ENCODE results near the gene KANSL1. TPM values are rescaled to one million over a fixed set of nuclear protein-coding genes. Genes with fewer than 3 reads are reported as not detected.

The KANSL1 gene
- polyA plus RNA-seq, 1 experiment: 14.1 TPM

DNA sequence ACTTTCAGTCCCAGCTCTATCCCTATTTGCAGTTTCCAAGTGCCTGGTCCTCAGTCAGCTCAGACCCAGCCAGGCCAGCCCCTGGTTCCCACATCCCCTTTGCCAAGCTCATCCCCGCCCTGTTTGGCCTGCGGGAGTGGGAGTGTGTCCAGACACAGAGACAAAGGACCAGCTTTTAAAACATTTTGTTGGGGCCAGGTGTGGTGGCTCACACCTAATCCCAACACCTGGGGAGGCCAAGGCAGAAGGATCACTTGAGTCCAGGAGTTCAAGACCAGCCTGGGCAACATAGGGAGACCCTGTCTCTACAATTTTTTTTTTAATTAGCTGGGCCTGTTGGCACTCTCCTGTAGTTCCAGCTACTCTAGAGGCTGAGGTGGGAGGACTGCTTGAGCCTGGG, 192.5 kb downstream of the KANSL1 start:
- no peak for DNase-seq (ENCODE audit: low read depth)
- ChIA-PET POLR2A (no interaction called here), CTCF (interaction anchor here (0.8 to 6.4 kb wide), 7 partner anchors 10 to 286 kb away, joined by 3 to 43 read pairs (median 7); partner anchors contain the start of gene KANSL1)
- H3K36me3 ChIP-seq (ENCODE audit: control insufficient read depth, insufficient read depth, low read length): no peaks in the 10 kb centered on the region
- no peak overlapping the region for H3K4me3 ChIP-seq (ENCODE audit: low read depth, low read length)
- no peaks in the 10 kb centered on the region for H3K27me3 ChIP-seq (ENCODE audit: control insufficient read depth, insufficient read depth, low read length)
- no peak for TF ChIP-seq CTCF (IDR thresholded peaks at IDR 0.05; ENCODE audit: insufficient read depth, low read depth, low read length)

DNA sequence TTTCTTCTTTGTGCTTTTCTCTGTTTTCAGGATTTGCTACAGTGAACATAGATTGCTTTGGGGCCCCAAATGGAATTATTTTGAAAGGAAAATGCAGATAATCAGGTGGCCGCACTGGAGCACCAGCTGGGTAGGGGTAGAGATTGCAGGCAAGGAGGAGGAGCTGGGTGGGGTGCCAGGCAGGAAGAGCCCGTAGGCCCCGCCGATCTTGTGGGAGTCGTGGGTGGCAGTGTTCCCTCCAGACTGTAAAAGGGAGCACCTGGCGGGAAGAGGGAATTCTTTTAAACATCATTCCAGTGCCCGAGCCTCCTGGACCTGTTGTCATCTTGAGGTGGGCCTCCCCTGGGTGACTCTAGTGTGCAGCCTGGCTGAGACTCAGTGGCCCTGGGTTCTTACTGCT, 192.9 kb downstream of the KANSL1 start:
- no peak for TF ChIP-seq CTCF (IDR thresholded peaks at IDR 0.05; ENCODE audit: insufficient read depth, low read depth, low read length)
- ChIA-PET POLR2A (no interaction called here), CTCF (interaction anchor here (1.0 to 6.4 kb wide), 5 partner anchors 10 to 287 kb away, joined by 3 to 43 read pairs (median 7); no protein-coding TSS in a partner anchor)
- DNase-seq (ENCODE audit: low read depth): no peak
- no peaks in the 10 kb centered on the region for H3K36me3 ChIP-seq (ENCODE audit: control insufficient read depth, insufficient read depth, low read length)
- no peak overlapping the region for H3K4me3 ChIP-seq (ENCODE audit: low read depth, low read length)
- no peaks in the 10 kb centered on the region for H3K27me3 ChIP-seq (ENCODE audit: control insufficient read depth, insufficient read depth, low read length)

- no peak for TF ChIP-seq CTCF (IDR thresholded peaks at IDR 0.05; ENCODE audit: insufficient read depth, low read depth, low read length)
- ChIA-PET POLR2A (no interaction called here), CTCF (interaction anchor here (1.0 to 6.4 kb wide), 3 partner anchors 213 to 287 kb away, joined by 3 to 31 read pairs (median 7); no protein-coding TSS in a partner anchor)
Measured at GRCh38 chr17:45999900-46000290, 193.3 kb downstream of the KANSL1 start.

DNA sequence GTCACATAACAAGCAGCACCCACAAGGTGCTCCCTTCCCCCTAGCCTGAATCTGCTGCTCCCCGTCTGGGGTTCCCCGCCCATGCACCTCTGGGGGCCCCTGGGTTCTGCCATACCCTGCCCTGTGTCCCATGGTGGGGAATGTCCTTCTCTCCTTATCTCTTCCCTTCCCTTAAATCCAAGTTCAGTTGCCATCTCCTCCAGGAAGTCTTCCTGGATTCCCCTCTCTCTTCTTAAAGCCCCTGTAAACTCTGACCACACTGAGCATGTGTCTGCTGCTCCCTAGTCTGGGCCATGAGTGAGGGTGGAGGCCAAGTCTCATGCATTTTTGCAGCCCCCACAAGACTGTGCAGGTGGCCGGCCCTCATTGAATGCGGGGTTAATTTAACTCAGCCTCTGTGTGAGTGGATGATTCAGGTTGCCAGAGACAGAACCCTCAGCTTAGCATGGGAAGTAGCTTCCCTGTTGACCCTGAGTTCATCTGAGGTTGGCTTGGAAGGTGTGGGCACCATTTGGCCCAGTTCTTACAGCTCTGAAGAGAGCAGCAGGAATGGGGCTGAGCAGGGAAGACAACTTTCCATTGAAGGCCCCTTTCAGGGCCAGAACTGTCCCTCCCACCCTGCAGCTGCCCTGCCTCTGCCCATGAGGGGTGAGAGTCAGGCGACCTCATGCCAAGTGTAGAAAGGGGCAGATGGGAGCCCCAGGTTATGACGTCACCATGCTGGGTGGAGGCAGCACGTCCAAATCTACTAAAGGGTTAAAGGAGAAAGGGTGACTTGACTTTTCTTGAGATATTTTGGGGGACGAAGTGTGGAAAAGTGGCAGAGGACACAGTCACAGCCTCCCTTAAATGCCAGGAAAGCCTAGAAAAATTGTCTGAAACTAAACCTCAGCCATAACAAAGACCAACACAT, 194.0 kb downstream of the KANSL1 start, which contains the start of gene STH:
Gene STH, plus strand, starts transcription at position 264 of the 913 bp plus-strand sequence. Its CDS starts 30 bp downstream, at position 294.
- no peak within 1 kb of the TSS for H3K4me3 ChIP-seq (ENCODE audit: low read depth, low read length)
- no peak for TF ChIP-seq CTCF (IDR thresholded peaks at IDR 0.05; ENCODE audit: insufficient read depth, low read depth, low read length)
- no peaks in the 10 kb centered on the region for H3K36me3 ChIP-seq (ENCODE audit: control insufficient read depth, insufficient read depth, low read length)
- CTCF ChIA-PET: interaction anchor here (1.0 to 6.4 kb wide), 4 partner anchors 44 to 288 kb away, joined by 3 to 31 read pairs (median 5); no protein-coding TSS in a partner anchor
- H3K27me3 ChIP-seq (ENCODE audit: control insufficient read depth, insufficient read depth, low read length): no peaks in the 10 kb centered on the region
- no peak for DNase-seq (ENCODE audit: low read depth)
- POLR2A ChIA-PET: no interaction called here

More at GRCh38 chr17:45999900-46000290, 193.3 kb downstream of the KANSL1 start:
- no peaks in the 10 kb centered on the region for H3K27me3 ChIP-seq (ENCODE audit: control insufficient read depth, insufficient read depth, low read length)
- H3K4me3 ChIP-seq (ENCODE audit: low read depth, low read length): no peak overlapping the region
- DNase-seq (ENCODE audit: low read depth): no peak
- H3K36me3 ChIP-seq (ENCODE audit: control insufficient read depth, insufficient read depth, low read length): no peaks in the 10 kb centered on the region

GRCh38 chr17:45997624-45998023, 195.6 kb downstream of the KANSL1 start:
- no peaks in the 10 kb centered on the region for H3K36me3 ChIP-seq (ENCODE audit: control insufficient read depth, insufficient read depth, low read length)
- H3K27me3 ChIP-seq (ENCODE audit: control insufficient read depth, insufficient read depth, low read length): no peaks in the 10 kb centered on the region
- CTCF ChIA-PET: interaction anchor here (0.7 to 1.6 kb wide), 4 partner anchors 8 to 280 kb away, joined by 3 to 4 read pairs (median 3); no protein-coding TSS in a partner anchor
- no peak for TF ChIP-seq CTCF (IDR thresholded peaks at IDR 0.05; ENCODE audit: insufficient read depth, low read depth, low read length)
- POLR2A ChIA-PET: no interaction called here
- DNase-seq (ENCODE audit: low read depth): peak; percentile 19
- H3K4me3 ChIP-seq (ENCODE audit: low read depth, low read length): no peak overlapping the region

Data from BJ (cell line).